OCI-LY1 (cell line): Measurements from ENCODE around the gene COLEC12.

Experiments
- H2AFZ ChIP-seq: fragments of 200-600 bp; sonication (generic), shearing (Covaris generic); 2 replicates; pipeline ENCODE4 v1.6.0; 2014; ENCODE audit warnings: antibody characterized with exemption, mild to moderate bottlenecking, low read length
- H3F3A ChIP-seq: fragments of 200-600 bp; sonication (generic), shearing (Covaris generic); 2 replicates; pipeline ENCODE4 v1.6.0; 2014; ENCODE audit warnings: mild to moderate bottlenecking, antibody characterized with exemption, low read length, moderate library complexity; ENCODE audit not compliant: insufficient read depth
- H3K27ac ChIP-seq: fragments of 200-600 bp; sonication (generic); 2 replicates; pipeline ENCODE4 v1.5.1; 2014; ENCODE audit warnings: low read length, mixed run types, mild to moderate bottlenecking, low read depth; ENCODE audit not compliant: poor library complexity, severe bottlenecking
- H3K27me3 ChIP-seq: fragments of 200-600 bp; sonication (generic); 2 replicates; pipeline ENCODE4 v1.6.0; 2014; ENCODE audit warnings: antibody characterized with exemption, mild to moderate bottlenecking, low read length, moderate library complexity; ENCODE audit not compliant: insufficient read depth
- H3K36me3 ChIP-seq: fragments of 200-600 bp; sonication (generic); 2 replicates; pipeline ENCODE4 v1.6.1; 2014; ENCODE audit warnings: mild to moderate bottlenecking, antibody characterized with exemption, low read length, moderate library complexity, mixed read lengths; ENCODE audit not compliant: insufficient read depth
- H3K4me1 ChIP-seq: fragments of 200-600 bp; sonication (generic); 2 replicates; pipeline ENCODE4 v1.5.1; 2014; ENCODE audit warnings: mild to moderate bottlenecking, low read length, moderate library complexity; ENCODE audit not compliant: insufficient read depth, severe bottlenecking
- H3K4me2 ChIP-seq: fragments of 200-600 bp; sonication (generic), shearing (Covaris generic); 2 replicates; pipeline ENCODE4 v1.6.1; 2014; ENCODE audit warnings: low read length
- H3K4me3 ChIP-seq: fragments of 200-600 bp; sonication (generic); 2 replicates; pipeline ENCODE4 v1.5.1; 2014; ENCODE audit warnings: low read length, low read depth, mild to moderate bottlenecking, mixed read lengths; ENCODE audit not compliant: poor library complexity, severe bottlenecking
- H3K79me2 ChIP-seq: fragments of 200-600 bp; shearing (Covaris generic); 2 replicates; pipeline ENCODE4 v1.6.1; 2016; ENCODE audit warnings: mixed run types, low read length, mixed read lengths; ENCODE audit not compliant: insufficient read depth
- H3K9ac ChIP-seq: fragments of 200-600 bp; sonication (generic), shearing (Covaris generic); 2 replicates; pipeline ENCODE4 v1.6.1; 2014; ENCODE audit warnings: mild to moderate bottlenecking, low read length, mixed read lengths
- H3K9me2 ChIP-seq: fragments of 200-600 bp; sonication (generic), shearing (Covaris generic); 2 replicates; pipeline ENCODE4 v1.6.1; 2014; ENCODE audit warnings: low read depth, mild to moderate bottlenecking, low read length, mixed read lengths
- H3K9me3 ChIP-seq: fragments of 200-600 bp; shearing (Covaris generic); 2 replicates; pipeline ENCODE4 v1.6.1; 2014; ENCODE audit warnings: low read length, mixed read lengths
- H4K20me1 ChIP-seq: fragments of 200-600 bp; sonication (generic), shearing (Covaris generic); 2 replicates; pipeline ENCODE4 v1.6.0; 2016; ENCODE audit warnings: mild to moderate bottlenecking, low read length; ENCODE audit not compliant: insufficient read depth
- CTCF ChIP-seq: fragments of 200-600 bp; sonication (generic), shearing (Covaris generic); IDR thresholded peaks from 2 replicates; pipeline ENCODE4 v1.5.1; 2017; ENCODE audit warnings: mild to moderate bottlenecking, antibody characterized with exemption, low read length, moderate library complexity, mixed read lengths
- EZH2 ChIP-seq: fragments of 200-600 bp; sonication (generic), shearing (Covaris generic); IDR thresholded peaks from 2 replicates; pipeline ENCODE4 v1.8.0; 2017; ENCODE audit warnings: borderline replicate concordance, mixed run types, mild to moderate bottlenecking, antibody characterized with exemption, low read length, moderate library complexity, mixed read lengths

The COLEC12 gene

GRCh38 chr18:393574-393957 lies 106.9 kb downstream of the COLEC12 start:
- Histone ChIP-seq H4K20me1 (no peaks in the 10 kb centered on the region), H3K4me3 (no peak overlapping the region), H3K4me2 (no peak overlapping the region), H3K9me2 (no peaks in the 10 kb centered on the region), H3K36me3 (no peaks in the 10 kb centered on the region), H2AFZ (no peak overlapping the region), H3K9ac (no peak overlapping the region), H3K27ac (no peak overlapping the region), H3K27me3 (no peaks in the 10 kb centered on the region), H3K79me2 (no peaks in the 10 kb centered on the region), H3K9me3 (no peaks in the 10 kb centered on the region), H3K4me1 (no peaks in the 10 kb centered on the region), H3F3A (no peaks in the 10 kb centered on the region)
- TF ChIP-seq EZH2 (no peak), CTCF (no peak)

- H3F3A ChIP-seq: no peaks in the 10 kb centered on the region
- H3K4me1 ChIP-seq: no peaks in the 10 kb centered on the region
- no peak overlapping the region for H3K27ac ChIP-seq
- H3K36me3 ChIP-seq: no peaks in the 10 kb centered on the region
- H3K4me2 ChIP-seq: no peak overlapping the region
- no peaks in the 10 kb centered on the region for H4K20me1 ChIP-seq
- H3K9me2 ChIP-seq: no peaks in the 10 kb centered on the region
- no peaks in the 10 kb centered on the region for H3K79me2 ChIP-seq
- no peaks in the 10 kb centered on the region for H3K9me3 ChIP-seq
- H3K27me3 ChIP-seq: no peaks in the 10 kb centered on the region
- no peak overlapping the region for H3K9ac ChIP-seq
- H2AFZ ChIP-seq: no peak overlapping the region
- TF ChIP-seq EZH2 (no peak), CTCF (no peak)
- no peak overlapping the region for H3K4me3 ChIP-seq
Measured at GRCh38 chr18:392928-393573, 107.5 kb downstream of the COLEC12 start.

- Histone ChIP-seq H3K4me1 (no peaks in the 10 kb centered on the region), H3K9me2 (no peaks in the 10 kb centered on the region), H3K36me3 (no peaks in the 10 kb centered on the region), H3K9ac (no peak overlapping the region), H3K27ac (no peak overlapping the region), H3F3A (no peaks in the 10 kb centered on the region), H3K27me3 (no peaks in the 10 kb centered on the region), H3K9me3 (no peaks in the 10 kb centered on the region), H3K79me2 (no peaks in the 10 kb centered on the region), H3K4me2 (no peak overlapping the region), H2AFZ (no peak overlapping the region), H3K4me3 (no peak overlapping the region), H4K20me1 (no peaks in the 10 kb centered on the region)
- TF ChIP-seq EZH2 (no peak), CTCF (no peak)
Measured at GRCh38 chr18:390741-391478, 109.6 kb downstream of the COLEC12 start.
